H54 (cell line): ENCODE results near the gene ZBTB12.
"Not testable (repeated sequence)": the region's sequence is repeated elsewhere in the genome, so short reads cannot be mapped to it uniquely, and the experiment has no call there.

Experiments
- DNase-seq: peaks from one replicate; pipeline ENCODE4 v3.0.0; 2011; ENCODE audit warnings: low spot score, mixed read lengths; ENCODE audit not compliant: insufficient read length
- FAIRE-seq: peaks from 3 replicates; lab custom pipeline; 2011; peaks lifted over from hg19 to GRCh38; lab: Jason Lieb, UNC
- POLR2A ChIP-seq: IDR thresholded peaks from 2 replicates; pipeline ENCODE4 v1.6.1; 2011; ENCODE audit warnings: low read depth, mild to moderate bottlenecking, low read length

ZBTB12 gene

DNA sequence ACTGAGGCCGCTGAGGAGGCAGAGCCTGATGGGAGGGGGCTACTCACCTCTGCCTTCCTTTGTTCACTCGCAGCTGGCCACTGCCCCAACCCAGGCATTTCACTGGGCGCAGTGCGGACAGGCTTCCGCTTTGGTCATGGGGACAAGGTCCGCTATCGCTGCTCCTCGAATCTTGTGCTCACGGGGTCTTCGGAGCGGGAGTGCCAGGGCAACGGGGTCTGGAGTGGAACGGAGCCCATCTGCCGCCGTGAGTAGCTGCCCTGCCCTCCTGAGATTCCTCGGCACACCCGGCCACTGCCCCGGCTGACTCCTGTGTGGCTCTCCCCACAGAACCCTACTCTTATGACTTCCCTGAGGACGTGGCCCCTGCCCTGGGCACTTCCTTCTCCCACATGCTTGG, 31.7 kb upstream of the ZBTB12 start:
- DNase-seq (no peak), FAIRE-seq (no peak)
- no peak for TF ChIP-seq POLR2A

GRCh38 chr6:31932137-31932536, 30.3 kb upstream of the ZBTB12 start:
- DNase-seq, FAIRE-seq: not testable (repeated sequence)

GRCh38 chr6:31930962-31931361, 29.1 kb upstream of the ZBTB12 start:
- DNase-seq (no peak), FAIRE-seq (no peak)
- TF ChIP-seq POLR2A, result no peak

- FAIRE-seq (no peak), DNase-seq (no peak)
- no peak for TF ChIP-seq POLR2A
Observed at GRCh38 chr6:31928672-31928939, 26.7 kb upstream of the ZBTB12 start.

DNA sequence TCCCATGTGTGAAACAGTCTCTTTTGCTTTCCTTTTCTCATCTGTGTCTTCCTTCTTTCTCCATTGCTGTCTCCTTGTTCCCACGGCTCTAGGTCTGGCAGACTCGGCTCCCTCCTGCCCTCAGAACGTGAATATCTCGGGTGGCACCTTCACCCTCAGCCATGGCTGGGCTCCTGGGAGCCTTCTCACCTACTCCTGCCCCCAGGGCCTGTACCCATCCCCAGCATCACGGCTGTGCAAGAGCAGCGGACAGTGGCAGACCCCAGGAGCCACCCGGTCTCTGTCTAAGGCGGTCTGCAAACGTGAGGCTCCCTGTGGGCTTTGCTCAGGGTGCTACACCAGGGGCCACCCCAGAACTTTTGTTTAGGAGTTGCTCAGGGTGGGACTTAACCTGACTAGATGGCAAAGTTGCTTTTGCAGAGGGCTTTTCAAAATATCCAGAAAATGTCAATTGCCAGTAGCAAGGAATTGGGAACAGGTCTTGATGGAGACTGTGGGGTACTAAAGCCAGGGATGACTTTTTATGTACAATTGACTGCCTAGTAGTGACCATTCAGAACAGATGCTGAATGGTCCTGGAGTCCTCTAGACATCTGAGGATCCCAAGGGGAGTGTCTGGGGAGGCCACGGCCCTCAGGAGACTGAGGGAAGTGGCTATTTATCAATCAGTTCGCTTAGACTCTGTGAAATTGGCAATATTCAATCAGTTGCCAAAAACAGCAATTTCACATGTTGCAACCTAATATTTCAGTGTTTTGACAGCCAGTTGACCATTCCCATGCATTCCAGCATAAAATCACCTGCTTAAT, 26.2 kb upstream of the ZBTB12 start:
- TF ChIP-seq POLR2A, result no peak
- DNase-seq (no peak), FAIRE-seq (no peak)

- TF ChIP-seq POLR2A, result no peak
- DNase-seq, result no peak
- no peak for FAIRE-seq
Observed at GRCh38 chr6:31927242-31927862, 25.5 kb upstream of the ZBTB12 start, which contains the start of gene C2. TSS of gene C2 (plus strand) at chr6:31927717. CDS start at chr6:31927753, 36 bp downstream.

- DNase-seq (no peak), FAIRE-seq (no peak)
- TF ChIP-seq POLR2A, result no peak
Observed at GRCh38 chr6:31922942-31923341, 21.1 kb upstream of the ZBTB12 start.

DNA sequence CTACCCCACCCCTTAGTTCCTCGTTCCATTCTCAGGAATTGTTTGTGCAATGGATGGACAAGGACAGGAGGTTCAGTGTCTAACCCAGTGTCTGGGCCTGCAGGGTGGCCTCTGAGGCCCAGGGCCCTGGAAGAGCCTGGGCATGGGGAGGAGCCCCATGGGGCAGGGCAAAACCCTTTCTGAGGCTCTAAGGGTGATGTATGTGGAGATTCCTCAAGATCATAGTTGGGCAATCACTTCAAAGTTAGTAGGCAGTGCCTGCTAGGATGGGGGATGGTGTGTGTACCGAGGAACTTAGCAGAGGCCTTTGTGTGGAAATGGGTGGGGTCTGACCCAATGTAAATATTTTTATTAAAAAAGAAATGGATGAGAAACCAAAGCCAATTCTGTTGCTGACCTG, 18.9 kb upstream of the ZBTB12 start:
- FAIRE-seq (no peak), DNase-seq (no peak)
- no peak for TF ChIP-seq POLR2A

DNA sequence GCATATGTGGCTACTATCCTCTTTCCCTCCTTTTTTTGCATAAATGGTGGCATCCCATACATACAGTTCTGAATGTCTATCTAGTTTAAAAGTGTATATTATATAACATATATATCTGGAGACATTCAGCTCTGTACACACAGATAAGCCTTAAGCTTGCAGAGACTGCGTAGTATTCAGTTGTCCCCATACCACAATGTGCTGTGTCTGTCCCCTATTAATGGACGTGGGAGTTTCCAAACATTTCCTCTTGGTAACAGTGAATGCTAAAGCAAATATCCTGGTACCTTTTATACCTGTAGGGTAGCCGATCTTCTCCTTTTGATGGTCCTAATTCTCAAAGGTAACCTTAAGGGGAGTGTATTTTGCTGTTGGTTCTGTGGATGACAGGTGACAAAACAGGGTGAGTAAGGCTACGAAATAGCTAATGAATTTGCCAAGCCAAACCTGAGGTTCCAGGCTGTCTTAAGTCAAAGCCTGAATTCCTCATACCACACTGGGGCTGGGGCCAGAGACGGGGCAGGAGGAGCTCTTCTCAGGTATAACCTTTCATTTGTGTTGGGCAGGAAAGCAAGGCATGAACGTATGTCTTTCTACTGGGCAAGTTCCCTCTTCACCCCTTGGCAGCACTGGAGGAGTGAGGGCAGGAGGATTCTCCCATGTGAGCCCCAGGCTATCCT, 17.9 kb upstream of the ZBTB12 start:
- TF ChIP-seq POLR2A, result no peak
- no peak for DNase-seq

DNA sequence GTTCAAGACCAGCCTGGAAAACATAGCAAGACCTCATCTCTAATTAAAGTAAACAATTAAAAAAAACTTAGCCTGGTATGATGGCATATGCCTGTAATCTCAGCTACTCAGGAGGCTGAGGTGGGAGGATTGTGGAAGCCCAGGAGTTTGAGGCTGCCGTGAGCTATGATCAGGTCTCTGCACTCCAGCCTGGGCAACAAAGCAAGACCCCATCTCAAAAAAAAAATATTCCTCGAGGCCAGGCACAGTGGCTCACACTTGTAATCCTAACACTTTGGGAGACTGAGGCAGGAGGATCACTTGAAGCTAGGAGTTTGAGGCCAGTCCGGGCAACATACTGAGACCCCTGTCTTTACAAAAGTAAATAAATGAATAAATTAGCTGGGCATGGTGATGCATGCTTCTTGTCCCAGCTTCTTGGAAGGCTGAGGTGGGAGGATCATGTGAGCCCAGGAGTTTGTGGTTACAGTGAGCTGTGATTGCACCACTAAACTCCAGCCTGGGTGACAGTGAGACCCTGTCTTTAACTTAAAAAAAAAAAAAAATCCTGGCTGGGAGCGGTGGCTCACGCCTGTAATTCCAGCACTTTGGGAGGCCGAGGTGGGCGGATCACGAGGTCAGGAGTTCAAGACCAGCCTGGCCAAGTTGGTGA, 16.3 kb upstream of the ZBTB12 start:
- FAIRE-seq, result no peak

More for the DNA sequence above, 17.9 kb upstream of the ZBTB12 start:
- FAIRE-seq, result no peak

GRCh38 chr6:31915756-31916155, 13.9 kb upstream of the ZBTB12 start:
- FAIRE-seq, result no peak
- no peak for DNase-seq
- TF ChIP-seq POLR2A, result no peak

More for the DNA sequence above, 16.3 kb upstream of the ZBTB12 start:
- no peak for TF ChIP-seq POLR2A
- DNase-seq, result no peak

DNA sequence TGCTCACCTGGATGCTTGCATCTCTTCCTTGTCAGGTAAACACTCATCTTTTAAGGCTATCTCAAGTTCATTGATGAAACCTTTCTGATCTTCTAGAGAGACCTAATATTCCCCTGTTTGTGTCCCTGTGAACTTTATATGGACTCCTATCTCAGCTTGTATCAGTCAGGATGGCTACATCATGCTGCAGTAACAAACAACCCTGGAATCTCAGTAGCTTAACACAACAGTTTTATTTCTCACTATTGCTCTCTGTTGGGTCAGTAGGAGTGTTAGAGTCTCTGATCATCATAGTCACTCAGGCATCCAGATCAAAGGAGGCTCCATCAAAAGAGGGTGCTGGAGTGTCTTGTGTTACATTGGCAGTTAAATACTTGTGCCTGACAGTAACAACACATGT, 13.5 kb upstream of the ZBTB12 start:
- FAIRE-seq, result no peak
- no peak for DNase-seq
- TF ChIP-seq POLR2A, result no peak

DNA sequence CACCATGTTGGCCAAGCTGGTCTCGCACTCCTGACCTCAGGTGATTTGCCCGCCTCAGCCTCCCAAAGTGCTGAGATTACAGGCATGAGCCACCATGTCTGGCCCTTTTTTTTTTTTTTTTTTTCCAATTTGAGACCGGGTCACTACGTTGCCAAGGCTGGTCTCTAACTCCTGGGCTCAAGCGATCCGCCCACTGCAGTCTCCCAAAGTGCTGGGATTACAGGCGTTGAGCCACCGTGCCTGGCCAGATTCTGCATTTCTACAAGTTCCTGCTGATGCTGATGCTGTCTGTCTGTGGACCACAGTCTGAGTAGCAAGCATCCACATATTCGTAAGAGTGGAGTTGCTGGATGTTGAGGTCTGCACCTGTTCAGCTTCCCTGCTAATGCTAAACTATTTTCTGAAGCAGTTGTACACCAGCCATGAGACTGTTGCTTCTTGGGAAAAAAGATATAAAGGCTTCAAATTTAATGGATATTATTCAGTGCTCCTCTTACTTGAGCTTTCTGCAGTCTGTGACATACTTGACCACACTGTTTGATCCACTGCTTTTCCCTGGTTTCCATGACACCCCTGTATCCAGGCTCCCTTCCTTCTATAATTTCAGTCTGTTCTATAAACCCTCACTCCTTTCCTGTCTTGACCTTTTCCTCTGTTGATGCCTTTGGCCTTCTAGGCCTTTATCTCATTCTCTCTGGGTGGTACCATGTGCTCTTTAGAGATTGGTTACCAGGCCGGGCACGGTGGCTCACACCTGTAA, 10.1 kb upstream of the ZBTB12 start:
- TF ChIP-seq POLR2A, result no peak
- no peak for DNase-seq
- FAIRE-seq, result no peak

DNA sequence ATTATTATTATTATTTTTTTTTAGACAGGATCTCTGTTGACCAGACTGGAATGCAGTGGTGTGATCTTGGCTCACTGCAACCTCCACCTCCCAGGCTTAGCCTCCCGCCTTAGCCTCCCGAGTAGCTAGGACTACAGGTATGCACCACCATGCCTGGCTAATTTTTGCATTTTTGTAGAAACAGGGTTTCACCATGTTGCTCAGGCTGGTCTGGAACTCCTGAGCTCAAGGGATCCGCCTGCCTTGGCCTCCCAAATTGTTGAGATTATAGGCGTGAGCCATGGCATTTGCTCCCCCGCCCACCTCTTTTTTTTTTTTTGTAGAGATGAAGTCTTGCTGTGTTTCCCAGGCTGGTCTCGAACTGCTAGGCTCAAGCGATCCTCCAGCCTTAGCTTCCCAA, 7.4 kb upstream of the ZBTB12 start:
- DNase-seq, result not testable (repeated sequence)

More for the DNA sequence above, 7.4 kb upstream of the ZBTB12 start:
- not testable (repeated sequence) for FAIRE-seq
